ENCODE data around the gene MRTO4.
"Not testable (repeated sequence)": the region's sequence is repeated elsewhere in the genome, so short reads cannot be mapped to it uniquely, and the experiment has no call there.

Gene MRTO4

GRCh38 chr1:19273106-19273843, 21.7 kb downstream of the MRTO4 start:
- no peak for DNase-seq

DNA sequence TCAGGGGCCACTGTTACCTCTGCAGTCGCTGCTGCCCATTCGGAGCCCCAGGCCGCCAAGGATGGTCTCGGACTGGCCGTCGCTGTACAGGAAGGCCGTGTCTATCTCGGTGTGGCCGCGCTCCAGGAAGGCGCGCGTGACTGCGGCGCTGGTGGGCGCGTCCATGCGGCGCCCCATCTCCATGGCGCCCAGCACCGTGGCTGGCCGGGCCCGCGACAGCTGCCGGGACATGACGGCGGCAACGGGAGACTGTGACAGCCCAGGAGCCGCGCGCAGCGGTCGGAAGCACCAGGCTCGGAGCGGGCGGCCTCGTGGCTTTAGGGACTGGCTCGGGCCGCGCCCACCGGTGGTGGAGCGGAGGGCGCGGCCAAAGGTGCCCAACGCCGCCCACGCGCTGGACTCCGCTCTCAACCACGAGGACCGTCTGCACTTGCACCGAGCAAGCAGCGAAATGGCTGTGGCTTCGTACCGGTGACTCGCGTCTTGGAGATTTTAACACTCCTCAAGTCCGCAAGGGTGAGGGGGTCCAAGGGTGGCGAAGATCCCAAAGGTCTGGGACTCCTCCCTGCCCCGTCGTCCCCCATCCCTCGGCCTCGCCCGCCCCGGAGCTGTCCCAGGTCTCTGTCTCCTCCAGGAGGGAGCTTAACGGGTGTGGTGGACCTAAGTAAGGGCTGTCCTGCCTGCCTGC, 22.4 kb downstream of the MRTO4 start:
- DNase-seq, result not testable (repeated sequence)

DNA sequence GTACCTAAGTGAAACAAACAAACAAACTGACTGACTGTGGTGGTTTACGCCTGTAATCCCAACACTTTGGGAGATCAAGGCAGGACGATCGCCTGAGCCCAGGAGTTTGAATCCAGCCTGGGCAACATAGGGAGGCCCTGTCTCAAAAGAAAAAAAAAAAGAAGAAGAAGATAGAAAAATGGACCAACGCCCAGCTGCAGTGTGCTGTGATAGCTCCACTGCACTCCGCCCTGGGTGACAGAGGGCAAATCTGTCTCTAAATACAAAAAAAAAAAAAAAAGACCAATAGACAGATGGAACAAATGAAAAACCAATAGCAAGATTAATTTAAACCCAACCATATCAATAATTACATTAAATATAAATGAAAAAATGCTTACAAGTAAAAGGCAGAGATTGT, 23.0 kb downstream of the MRTO4 start:
- no peak for DNase-seq

- no peak for DNase-seq
These were observed 32.3 kb downstream of the MRTO4 start for GRCh38 chr1:19283891-19284290.

DNA sequence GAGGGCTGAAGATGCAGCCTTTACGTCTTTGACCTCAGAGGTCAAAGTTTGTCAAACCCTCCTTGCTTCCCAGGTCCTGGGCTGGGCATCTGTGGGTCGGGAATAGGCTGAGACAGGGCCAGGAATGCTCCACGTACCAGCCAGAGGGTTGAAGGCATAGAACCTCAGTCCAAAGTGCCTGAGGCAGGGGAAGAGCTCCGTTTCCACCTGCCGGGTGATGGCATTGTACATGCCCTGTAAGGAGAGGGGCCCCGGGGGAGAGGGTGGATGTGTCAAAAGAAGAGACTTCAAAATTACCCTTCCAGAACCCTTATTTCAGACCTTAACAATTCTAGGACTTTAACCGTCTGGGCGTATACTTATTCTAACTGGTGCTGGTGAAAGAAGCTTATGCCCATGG, 33.3 kb downstream of the MRTO4 start:
- no peak for DNase-seq

- not testable (repeated sequence) for DNase-seq
These were observed 33.8 kb downstream of the MRTO4 start for GRCh38 chr1:19285366-19285765.

GRCh38 chr1:19285807-19286206, 34.2 kb downstream of the MRTO4 start:
- DNase-seq, result not testable (repeated sequence)

DNA sequence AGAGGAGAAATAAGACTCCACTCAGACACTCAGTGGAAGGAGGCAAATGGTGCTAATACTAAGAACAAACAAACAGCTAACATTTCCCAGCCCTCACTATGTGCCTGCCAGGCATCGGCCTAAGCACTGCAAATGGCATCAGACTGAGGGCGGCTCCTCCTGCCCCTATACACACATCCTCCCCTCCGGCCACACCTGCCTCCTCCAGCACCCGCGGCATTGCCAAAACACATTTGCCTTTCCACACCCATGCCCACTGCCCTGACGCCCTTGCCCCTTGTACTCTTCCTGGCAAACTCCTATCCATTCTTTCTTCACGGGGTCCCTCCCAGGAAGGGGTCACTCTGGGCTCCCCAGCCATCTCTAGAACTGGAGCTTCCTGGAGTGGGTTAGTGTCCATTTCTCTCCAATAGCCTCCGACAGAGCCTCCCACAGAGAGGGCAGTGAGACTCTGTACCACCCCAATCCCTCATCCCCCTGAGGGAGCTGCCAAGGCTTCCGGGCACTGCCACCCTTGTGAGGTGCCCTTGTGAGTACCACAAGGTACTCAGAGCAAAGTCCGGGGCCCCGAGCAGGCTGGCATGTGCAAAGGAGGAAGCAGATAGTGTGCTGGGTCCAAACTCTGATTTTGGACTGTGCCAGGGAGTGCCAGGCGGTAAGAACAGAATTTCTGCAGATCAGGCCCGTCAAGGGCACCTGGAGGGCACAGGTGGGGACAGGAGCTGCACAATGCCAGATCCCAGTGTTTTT, 36.0 kb downstream of the MRTO4 start:
- DNase-seq, result no peak

DNA sequence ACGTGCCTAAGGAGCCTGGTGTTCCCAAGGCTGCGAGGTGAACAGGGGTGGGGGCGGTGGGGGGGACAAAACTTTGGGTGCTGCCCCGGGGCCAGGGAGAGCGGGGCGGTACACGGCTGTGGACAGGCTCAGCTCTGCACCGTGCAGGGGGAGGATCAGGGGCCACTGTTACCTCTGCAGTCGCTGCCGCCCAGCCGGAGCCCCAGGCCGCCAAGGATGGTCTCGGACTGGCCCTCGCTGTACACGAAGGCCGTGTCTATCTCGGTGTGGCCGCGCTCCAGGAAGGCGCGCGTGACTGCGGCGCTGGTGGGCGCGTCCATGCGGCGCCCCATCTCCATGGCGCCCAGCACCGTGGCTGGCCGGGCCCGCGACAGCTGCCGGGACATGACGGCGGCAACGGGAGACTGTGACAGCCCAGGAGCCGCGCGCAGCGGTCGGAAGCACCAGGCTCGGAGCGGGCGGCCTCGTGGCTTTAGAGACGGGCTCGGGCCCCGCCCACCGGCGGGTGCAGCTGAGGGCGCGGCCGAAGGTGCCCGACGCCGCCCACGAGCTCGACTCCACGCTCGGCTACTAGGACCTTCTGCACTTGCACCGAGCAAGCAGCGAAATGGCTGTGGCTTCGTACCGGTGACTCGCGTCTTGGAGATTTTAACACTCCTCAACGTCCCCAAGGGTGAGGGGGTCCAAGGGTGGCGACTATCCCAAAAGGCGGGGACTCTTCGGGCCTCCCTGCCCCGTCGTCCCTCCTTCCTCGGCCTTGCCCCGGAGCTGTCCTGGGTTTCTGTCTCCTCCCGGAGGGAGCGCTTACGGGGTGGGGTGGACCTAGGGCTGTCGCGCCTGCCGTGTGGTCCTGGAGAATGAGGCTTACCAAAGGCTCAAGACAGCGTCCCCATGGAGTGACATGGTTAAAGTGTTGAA, 37.0 kb downstream of the MRTO4 start, which contains the start of gene AKR7A3:
Gene AKR7A3 (minus strand): TSS at position 447 of the 918 bp plus-strand sequence. CDS start 61 bp downstream, at position 386.
- not testable (repeated sequence) for DNase-seq

DNA sequence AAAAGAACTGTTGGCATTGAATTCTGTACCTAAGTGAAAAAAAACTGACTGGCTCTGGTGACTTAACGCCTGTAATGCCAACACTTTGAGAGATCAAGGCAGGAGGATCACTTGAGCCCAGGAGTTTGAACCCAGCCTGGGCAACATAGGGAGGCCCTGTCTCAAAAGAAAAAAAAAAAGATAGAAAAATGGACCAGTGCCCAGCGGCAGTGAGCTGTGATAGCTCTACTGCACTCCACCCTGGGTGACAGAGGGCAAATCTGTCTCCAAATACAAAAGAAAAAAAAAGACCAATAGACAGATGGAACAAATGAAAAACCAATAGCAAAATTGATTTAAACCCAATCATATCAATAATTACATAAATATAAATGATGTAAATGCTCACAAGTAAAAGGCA, 37.6 kb downstream of the MRTO4 start:
- DNase-seq, result no peak

DNA sequence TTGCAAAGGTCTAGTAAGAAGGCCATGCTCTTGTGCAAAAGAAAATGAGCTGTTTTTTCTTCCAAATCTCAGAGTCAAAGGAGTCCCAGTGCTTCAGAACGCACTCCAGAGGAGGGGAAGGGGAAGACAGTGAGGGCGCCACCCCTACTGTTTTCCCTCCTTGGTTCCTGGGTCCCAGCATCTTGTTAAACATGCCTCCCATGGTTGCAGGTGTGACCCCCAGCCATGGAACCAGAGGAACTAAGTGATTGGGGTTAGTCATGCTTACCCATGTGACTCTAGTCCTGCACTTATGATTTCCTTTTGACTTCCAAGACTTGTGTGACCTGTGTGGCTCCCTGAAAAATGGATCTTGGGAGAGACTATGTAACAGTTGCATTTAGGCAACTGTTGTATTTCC, 43.0 kb downstream of the MRTO4 start:
- no peak for DNase-seq

- DNase-seq, result no peak
These were observed 48.6 kb downstream of the MRTO4 start for GRCh38 chr1:19300211-19300610.

GRCh38 chr1:19304081-19304480, 52.5 kb downstream of the MRTO4 start:
- not testable (repeated sequence) for DNase-seq

GRCh38 chr1:19305880-19306279, 54.3 kb downstream of the MRTO4 start:
- DNase-seq, result no peak

- DNase-seq, result no peak
These were observed 55.3 kb downstream of the MRTO4 start for GRCh38 chr1:19306941-19307340.

DNA sequence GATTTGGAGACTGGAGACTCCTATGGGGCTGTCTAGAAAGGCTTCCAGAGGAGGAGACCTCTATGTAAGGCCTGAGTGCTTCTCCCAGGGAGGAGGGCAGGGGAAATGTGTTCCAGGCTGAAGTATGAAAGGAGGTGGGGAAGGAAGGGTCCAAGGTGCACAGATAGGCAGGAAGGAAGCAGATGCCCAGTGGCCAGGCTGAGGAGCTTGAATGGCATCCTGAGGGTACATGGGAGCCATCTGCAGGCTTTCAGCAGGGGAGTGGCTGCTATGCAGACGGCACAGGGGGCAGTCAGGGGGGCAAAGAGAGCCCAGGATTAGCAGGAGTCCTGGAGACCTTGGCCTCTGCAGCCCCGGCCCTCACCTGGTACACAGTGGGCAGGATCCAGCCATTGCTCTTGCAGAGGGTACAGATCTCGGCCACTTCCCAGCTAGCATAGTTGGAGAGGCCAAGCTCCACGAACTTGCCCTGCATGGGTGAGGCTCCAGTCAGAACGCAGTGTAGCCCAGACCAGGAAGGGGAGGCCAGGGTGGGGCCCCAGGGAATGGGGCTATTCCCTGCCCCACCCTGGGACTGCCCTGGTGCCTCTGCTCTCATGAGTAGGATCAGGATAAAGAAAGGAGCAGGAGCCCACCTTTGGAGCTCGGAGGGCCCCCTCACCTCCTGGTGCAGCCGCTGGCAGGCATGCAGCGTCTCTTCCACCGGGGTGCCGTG, 56.3 kb downstream of the MRTO4 start:
- DNase-seq, result no peak

- DNase-seq, result no peak
These were observed 56.9 kb downstream of the MRTO4 start for GRCh38 chr1:19308509-19308907.

GRCh38 chr1:19309123-19309813, 57.7 kb downstream of the MRTO4 start:
- no peak for DNase-seq

Measured in GOT3 (cell line).